NCI-H526 treated with DMSO at 0.1 percent for 48 hours (cell line): ENCODE results near the gene NEO1.
"Not testable (repeated sequence)": the region's sequence is repeated elsewhere in the genome, so short reads cannot be mapped to it uniquely, and the experiment has no call there.

ENCODE experiments used
- DNase-seq: peaks from one replicate; lab custom pipeline; 2025; lab: John Stamatoyannopoulos, UW

NEO1 gene

GRCh38 chr15:73212424-73212823 is 160.2 kb downstream of the NEO1 start:
- DNase-seq = no peak

- not testable (repeated sequence) for DNase-seq
Observed at GRCh38 chr15:73221450-73221849, 169.2 kb downstream of the NEO1 start.

- DNase-seq = no peak
Observed at GRCh38 chr15:73225358-73226015, 173.2 kb downstream of the NEO1 start.

GRCh38 chr15:73226093-73226814 is 174.0 kb downstream of the NEO1 start:
- DNase-seq = no peak

GRCh38 chr15:73227433-73228056 is 175.3 kb downstream of the NEO1 start:
- DNase-seq = peak; percentile 72

- peak; percentile 72 for DNase-seq
Observed at GRCh38 chr15:73228128-73228646, 175.9 kb downstream of the NEO1 start.

- no peak for DNase-seq
Observed at GRCh38 chr15:73231661-73232419, 179.6 kb downstream of the NEO1 start.

GRCh38 chr15:73232776-73233175 is 180.5 kb downstream of the NEO1 start:
- no peak for DNase-seq

- no peak for DNase-seq
Observed at GRCh38 chr15:73233623-73234022, 181.4 kb downstream of the NEO1 start.

GRCh38 chr15:73237910-73238309 is 185.6 kb downstream of the NEO1 start:
- no peak for DNase-seq

- DNase-seq = peak; percentile 42
Observed at GRCh38 chr15:73239564-73240215, 187.4 kb downstream of the NEO1 start.

GRCh38 chr15:73240866-73241499 is 188.7 kb downstream of the NEO1 start:
- peak; percentile 23 for DNase-seq

- peak; percentile 32 for DNase-seq
Observed at GRCh38 chr15:73244333-73244732, 192.1 kb downstream of the NEO1 start.

- DNase-seq = no peak
Observed at GRCh38 chr15:73246439-73246838, 194.2 kb downstream of the NEO1 start.

GRCh38 chr15:73246898-73247297 is 194.6 kb downstream of the NEO1 start:
- no peak for DNase-seq

- no peak for DNase-seq
Observed at GRCh38 chr15:73247331-73247730, 195.1 kb downstream of the NEO1 start.

GRCh38 chr15:73249499-73249898 is 197.2 kb downstream of the NEO1 start:
- no peak for DNase-seq

GRCh38 chr15:73254598-73254997 is 202.3 kb downstream of the NEO1 start:
- DNase-seq = no peak

GRCh38 chr15:73258271-73259108 is 206.2 kb downstream of the NEO1 start:
- no peak for DNase-seq

GRCh38 chr15:73264881-73265280 is 212.6 kb downstream of the NEO1 start:
- DNase-seq = no peak
